HepG2 (cell line): ENCODE measurements around the gene TEX19. TPM values are rescaled to one million over a fixed set of nuclear protein-coding genes. Genes with fewer than 3 reads are reported as not detected.
A peak's percentile ranks its signal among the peaks of the same experiment; 100 is the strongest.

Experiments used
- HMG20A ChIP-seq: IDR thresholded peaks from 2 replicates; pipeline ENCODE4 v1.6.1; 2016; ENCODE audit warnings: borderline replicate concordance
- IKZF4 ChIP-seq: sonication (generic); formaldehyde crosslinking; IDR thresholded peaks from 2 replicates; pipeline ENCODE4 v1.5.1; 2020; ENCODE audit warnings: borderline replicate concordance, mild to moderate bottlenecking, low read depth, missing genetic modification reagents; ENCODE audit errors: not compliant biosample characterization
- KDM3A ChIP-seq: IDR thresholded peaks from 2 replicates; pipeline ENCODE4 v1.6.1; 2018; ENCODE audit warnings: low read depth, missing compliant biosample characterization
- MTA3 ChIP-seq: sonication (generic); formaldehyde crosslinking; IDR thresholded peaks from 2 replicates; pipeline ENCODE4 v1.4.0; 2020; ENCODE audit warnings: missing genetic modification reagents
- TBL1XR1 ChIP-seq: fragments of 150-350 bp; IDR thresholded peaks from 2 replicates; pipeline ENCODE4 v1.6.1; 2014; ENCODE audit warnings: borderline replicate concordance, low read length; ENCODE audit not compliant: partially characterized antibody
- ZNF326 ChIP-seq: sonication (generic); formaldehyde crosslinking; IDR thresholded peaks from 2 replicates; pipeline ENCODE4 v1.4.0; 2020; ENCODE audit warnings: missing genetic modification reagents, borderline replicate concordance
- ZNF430 ChIP-seq: sonication (generic); formaldehyde crosslinking; IDR thresholded peaks from 2 replicates; pipeline ENCODE4 v1.9.0; 2021; ENCODE audit warnings: mild to moderate bottlenecking, missing genetic modification reagents
- ZNF724P ChIP-seq: sonication (generic); formaldehyde crosslinking; IDR thresholded peaks from 2 replicates; pipeline ENCODE4 v1.8.0; 2022; ENCODE audit warnings: missing genetic modification reagents, borderline replicate concordance
- polyA plus RNA-seq, 8 experiments: library from polyadenylated mRNA; depleted of rRNA in 3 of 8; stranded (reverse) in 7 of 8; unstranded in 1 of 8; fragments of >200 nt; fragmentation: Illumina TruSeq in 4 of 8; extraction: Trizol in 4 of 8; gene quantifications; 2 replicates each; pipeline versions ENCODE4 v1.2.1 to v1.2.3, GENCODE V29; 2011 to 2016; ENCODE audit warnings: low read depth in 4 of 8, missing spikeins in 1 of 8, mixed read lengths in 1 of 8; ENCODE audit not compliant: insufficient read depth in 1 of 8
- total RNA-seq, 5 experiments: library from RNA; depleted of rRNA; stranded (reverse); fragments of >200 nt; fragmentation: Illumina TruSeq; extraction: Trizol; gene quantifications; 2 replicates each; pipeline ENCODE4 v1.2.3, GENCODE V29; 2016; ENCODE audit warnings: low read depth in 1 of 5
- TF ChIP-seq, protein P1 (sequence below): IDR thresholded peaks from 2 replicates; pipeline ENCODE4 v1.6.1; 2016; ENCODE audit warnings: missing compliant biosample characterization, missing genetic modification reagents, borderline replicate concordance
- TF ChIP-seq, protein P2 (sequence below): sonication (generic); formaldehyde crosslinking; IDR thresholded peaks from 2 replicates; pipeline ENCODE4 v1.8.0; 2023; ENCODE audit warnings: mild to moderate bottlenecking, missing genetic modification reagents
- TF ChIP-seq, protein P3 (sequence below): sonication (generic); formaldehyde crosslinking; IDR thresholded peaks from 2 replicates; pipeline ENCODE4 v1.4.0; 2020; ENCODE audit warnings: missing genetic modification reagents
- TF ChIP-seq, protein P4 (sequence below): sonication (generic); formaldehyde crosslinking; IDR thresholded peaks from 2 replicates; pipeline ENCODE4 v1.9.0; 2021; ENCODE audit warnings: missing genetic modification reagents, borderline replicate concordance
- TF ChIP-seq, protein P5 (sequence below): conservative IDR thresholded peaks from 2 replicates; pipeline ENCODE4 v1.6.1; 2018; ENCODE audit warnings: missing genetic modification reagents
- TF ChIP-seq, protein P6 (sequence below): sonication (generic); formaldehyde crosslinking; IDR thresholded peaks from 2 replicates; pipeline ENCODE4 v1.4.0; 2020; ENCODE audit warnings: mild to moderate bottlenecking, missing genetic modification reagents

The TEX19 gene
- total and polyA plus RNA-seq, 2 of the 13 experiments (the other 11 are each of a cell fraction or from before 2014, with no cell fraction given) = 1.3 to 6.0 TPM

DNA sequence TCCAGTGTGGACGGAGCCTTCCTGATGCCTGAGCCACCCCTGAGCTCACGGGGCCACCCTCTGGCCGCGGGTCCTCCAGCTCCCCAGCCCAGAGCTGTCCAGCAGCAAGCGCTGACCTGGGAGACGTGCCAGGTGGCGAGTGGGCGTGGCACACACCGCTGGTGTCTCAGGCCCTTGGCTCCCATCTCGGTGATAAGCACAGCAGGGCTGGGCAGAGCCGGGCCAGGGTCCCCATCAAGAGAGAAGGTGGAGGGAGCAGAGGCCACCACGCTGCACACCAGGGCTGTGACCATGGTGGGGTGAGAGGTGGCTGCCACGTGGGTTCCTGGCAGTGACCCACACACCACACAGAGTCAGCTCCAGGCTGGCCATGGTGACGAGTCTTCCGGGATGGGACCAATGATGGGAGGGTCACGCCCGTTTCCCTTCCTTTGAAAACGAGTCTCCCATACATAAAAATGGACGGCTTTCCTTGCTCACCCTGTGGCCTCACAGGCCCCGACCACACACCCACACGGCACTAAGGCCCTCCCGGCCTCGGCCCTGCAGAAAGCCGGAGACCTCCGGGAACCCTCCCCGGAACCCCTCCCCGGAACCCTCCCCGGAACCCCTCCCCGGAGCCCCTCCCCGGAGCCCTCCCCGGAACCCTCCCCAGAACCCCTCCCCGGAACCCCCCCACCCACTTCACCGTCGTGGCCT is 29.3 kb downstream of the TEX19 start (continued):
- TF ChIP-seq, protein P1, sequence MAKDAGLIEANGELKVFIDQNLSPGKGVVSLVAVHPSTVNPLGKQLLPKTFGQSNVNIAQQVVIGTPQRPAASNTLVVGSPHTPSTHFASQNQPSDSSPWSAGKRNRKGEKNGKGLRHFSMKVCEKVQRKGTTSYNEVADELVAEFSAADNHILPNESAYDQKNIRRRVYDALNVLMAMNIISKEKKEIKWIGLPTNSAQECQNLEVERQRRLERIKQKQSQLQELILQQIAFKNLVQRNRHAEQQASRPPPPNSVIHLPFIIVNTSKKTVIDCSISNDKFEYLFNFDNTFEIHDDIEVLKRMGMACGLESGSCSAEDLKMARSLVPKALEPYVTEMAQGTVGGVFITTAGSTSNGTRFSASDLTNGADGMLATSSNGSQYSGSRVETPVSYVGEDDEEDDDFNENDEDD (CRISPR knock-in tag) = no peak
- TF ChIP-seq ZNF326 (CRISPR knock-in tag) (no peak), KDM3A (CRISPR knock-in tag) (0 out of 2 replicates have a peak, but pooled peaks have one; percentile 52), MTA3 (CRISPR knock-in tag) (no peak), IKZF4 (CRISPR knock-in tag) (peak; percentile 71), ZNF724P (CRISPR knock-in tag) (no peak), ZNF430 (CRISPR knock-in tag) (no peak; the same call in 1 of the 2 replicates), HMG20A (CRISPR knock-in tag) (no peak), TBL1XR1 (no peak)
- TF ChIP-seq, protein P2, sequence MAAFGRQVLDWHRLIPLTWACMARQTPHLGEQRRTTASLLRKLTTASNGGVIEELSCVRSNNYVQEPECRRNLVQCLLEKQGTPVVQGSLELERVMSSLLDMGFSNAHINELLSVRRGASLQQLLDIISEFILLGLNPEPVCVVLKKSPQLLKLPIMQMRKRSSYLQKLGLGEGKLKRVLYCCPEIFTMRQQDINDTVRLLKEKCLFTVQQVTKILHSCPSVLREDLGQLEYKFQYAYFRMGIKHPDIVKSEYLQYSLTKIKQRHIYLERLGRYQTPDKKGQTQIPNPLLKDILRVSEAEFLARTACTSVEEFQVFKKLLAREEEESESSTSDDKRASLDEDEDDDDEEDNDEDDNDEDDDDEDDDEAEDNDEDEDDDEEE (CRISPR knock-in tag) = no peak
- TF ChIP-seq, protein P3, sequence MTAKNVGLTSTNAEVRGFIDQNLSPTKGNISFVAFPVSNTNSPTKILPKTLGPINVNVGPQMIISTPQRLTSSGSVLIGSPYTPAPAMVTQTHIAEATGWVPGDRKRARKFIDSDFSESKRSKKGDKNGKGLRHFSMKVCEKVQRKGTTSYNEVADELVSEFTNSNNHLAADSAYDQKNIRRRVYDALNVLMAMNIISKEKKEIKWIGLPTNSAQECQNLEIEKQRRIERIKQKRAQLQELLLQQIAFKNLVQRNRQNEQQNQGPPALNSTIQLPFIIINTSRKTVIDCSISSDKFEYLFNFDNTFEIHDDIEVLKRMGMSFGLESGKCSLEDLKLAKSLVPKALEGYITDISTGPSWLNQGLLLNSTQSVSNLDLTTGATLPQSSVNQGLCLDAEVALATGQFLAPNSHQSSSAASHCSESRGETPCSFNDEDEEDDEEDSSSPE (CRISPR knock-in tag) = no peak
- TF ChIP-seq, protein P4, sequence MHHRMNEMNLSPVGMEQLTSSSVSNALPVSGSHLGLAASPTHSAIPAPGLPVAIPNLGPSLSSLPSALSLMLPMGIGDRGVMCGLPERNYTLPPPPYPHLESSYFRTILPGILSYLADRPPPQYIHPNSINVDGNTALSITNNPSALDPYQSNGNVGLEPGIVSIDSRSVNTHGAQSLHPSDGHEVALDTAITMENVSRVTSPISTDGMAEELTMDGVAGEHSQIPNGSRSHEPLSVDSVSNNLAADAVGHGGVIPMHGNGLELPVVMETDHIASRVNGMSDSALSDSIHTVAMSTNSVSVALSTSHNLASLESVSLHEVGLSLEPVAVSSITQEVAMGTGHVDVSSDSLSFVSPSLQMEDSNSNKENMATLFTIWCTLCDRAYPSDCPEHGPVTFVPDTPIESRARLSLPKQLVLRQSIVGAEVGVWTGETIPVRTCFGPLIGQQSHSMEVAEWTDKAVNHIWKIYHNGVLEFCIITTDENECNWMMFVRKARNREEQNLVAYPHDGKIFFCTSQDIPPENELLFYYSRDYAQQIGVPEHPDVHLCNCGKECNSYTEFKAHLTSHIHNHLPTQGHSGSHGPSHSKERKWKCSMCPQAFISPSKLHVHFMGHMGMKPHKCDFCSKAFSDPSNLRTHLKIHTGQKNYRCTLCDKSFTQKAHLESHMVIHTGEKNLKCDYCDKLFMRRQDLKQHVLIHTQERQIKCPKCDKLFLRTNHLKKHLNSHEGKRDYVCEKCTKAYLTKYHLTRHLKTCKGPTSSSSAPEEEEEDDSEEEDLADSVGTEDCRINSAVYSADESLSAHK = no peak
- TF ChIP-seq, protein P5, sequence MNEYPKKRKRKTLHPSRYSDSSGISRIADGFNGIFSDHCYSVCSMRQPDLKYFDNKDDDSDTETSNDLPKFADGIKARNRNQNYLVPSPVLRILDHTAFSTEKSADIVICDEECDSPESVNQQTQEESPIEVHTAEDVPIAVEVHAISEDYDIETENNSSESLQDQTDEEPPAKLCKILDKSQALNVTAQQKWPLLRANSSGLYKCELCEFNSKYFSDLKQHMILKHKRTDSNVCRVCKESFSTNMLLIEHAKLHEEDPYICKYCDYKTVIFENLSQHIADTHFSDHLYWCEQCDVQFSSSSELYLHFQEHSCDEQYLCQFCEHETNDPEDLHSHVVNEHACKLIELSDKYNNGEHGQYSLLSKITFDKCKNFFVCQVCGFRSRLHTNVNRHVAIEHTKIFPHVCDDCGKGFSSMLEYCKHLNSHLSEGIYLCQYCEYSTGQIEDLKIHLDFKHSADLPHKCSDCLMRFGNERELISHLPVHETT (CRISPR knock-in tag) = 0 out of 2 replicates have a peak, but pooled peaks have one; percentile 51
- TF ChIP-seq, protein P6, sequence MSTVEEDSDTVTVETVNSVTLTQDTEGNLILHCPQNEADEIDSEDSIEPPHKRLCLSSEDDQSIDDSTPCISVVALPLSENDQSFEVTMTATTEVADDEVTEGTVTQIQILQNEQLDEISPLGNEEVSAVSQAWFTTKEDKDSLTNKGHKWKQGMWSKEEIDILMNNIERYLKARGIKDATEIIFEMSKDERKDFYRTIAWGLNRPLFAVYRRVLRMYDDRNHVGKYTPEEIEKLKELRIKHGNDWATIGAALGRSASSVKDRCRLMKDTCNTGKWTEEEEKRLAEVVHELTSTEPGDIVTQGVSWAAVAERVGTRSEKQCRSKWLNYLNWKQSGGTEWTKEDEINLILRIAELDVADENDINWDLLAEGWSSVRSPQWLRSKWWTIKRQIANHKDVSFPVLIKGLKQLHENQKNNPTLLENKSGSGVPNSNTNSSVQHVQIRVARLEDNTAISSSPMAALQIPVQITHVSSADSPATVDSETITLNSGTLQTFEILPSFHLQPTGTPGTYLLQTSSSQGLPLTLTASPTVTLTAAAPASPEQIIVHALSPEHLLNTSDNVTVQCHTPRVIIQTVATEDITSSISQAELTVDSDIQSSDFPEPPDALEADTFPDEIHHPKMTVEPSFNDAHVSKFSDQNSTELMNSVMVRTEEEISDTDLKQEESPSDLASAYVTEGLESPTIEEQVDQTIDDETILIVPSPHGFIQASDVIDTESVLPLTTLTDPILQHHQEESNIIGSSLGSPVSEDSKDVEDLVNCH (CRISPR knock-in tag) = no peak
